Neural progenitor cell (in vitro differentiated cells): ENCODE results near the gene SREBF2. TPM values are rescaled to one million over a fixed set of nuclear protein-coding genes. Genes with fewer than 3 reads are reported as not detected.
"Not testable (repeated sequence)": the region's sequence is repeated elsewhere in the genome, so short reads cannot be mapped to it uniquely, and the experiment has no call there.

ENCODE experiments used
- DNase-seq: peaks from one replicate; pipeline ENCODE4 v3.0.0-alpha.2; 2016; ENCODE audit warnings: low spot score
- H2AFZ ChIP-seq: fragments of 200-600 bp; sonication (generic); replicated peaks from 2 replicates; pipeline ENCODE4 v1.6.1; 2016; ENCODE audit warnings: antibody characterized with exemption
- H3F3A ChIP-seq: fragments of 200-600 bp; sonication (generic); 2 replicates; pipeline ENCODE4 v1.6.1; 2016; ENCODE audit warnings: antibody characterized with exemption, low read depth
- H3K27ac ChIP-seq: fragments of 200-600 bp; sonication (generic); 2 replicates; pipeline ENCODE4 v1.5.1; 2016; ENCODE audit warnings: mild to moderate bottlenecking
- H3K27me3 ChIP-seq: fragments of 200-600 bp; sonication (generic); 2 replicates; pipeline ENCODE4 v1.6.1; 2016; ENCODE audit warnings: mild to moderate bottlenecking, moderate library complexity
- H3K36me3 ChIP-seq: fragments of 200-600 bp; sonication (generic); 2 replicates; pipeline ENCODE4 v1.5.1; 2016
- H3K4me1 ChIP-seq: fragments of 200-600 bp; sonication (generic); 2 replicates; pipeline ENCODE4 v1.6.1; 2016; ENCODE audit warnings: mixed run types
- H3K4me2 ChIP-seq: fragments of 200-600 bp; sonication (generic); 2 replicates; pipeline ENCODE4 v1.6.1; 2016
- H3K4me3 ChIP-seq: fragments of 200-600 bp; sonication (generic); 2 replicates; pipeline ENCODE4 v1.5.1; 2016
- H3K79me2 ChIP-seq: fragments of 200-600 bp; sonication (generic); 2 replicates; pipeline ENCODE4 v1.6.1; 2016; ENCODE audit warnings: low read depth
- H3K9ac ChIP-seq: fragments of 200-600 bp; sonication (generic); 2 replicates; pipeline ENCODE4 v1.6.1; 2016
- H3K9me3 ChIP-seq: fragments of 200-600 bp; sonication (generic); 2 replicates; pipeline ENCODE4 v1.5.1; 2016; ENCODE audit warnings: low read depth
- H4K20me1 ChIP-seq: fragments of 200-600 bp; sonication (generic); 2 replicates; pipeline ENCODE4 v1.6.1; 2016; ENCODE audit warnings: low read depth
- H3K27ac Mint-ChIP-seq: 3 replicates; pipeline ENCODE4 v1.8.0; 2021; ENCODE audit warnings: mixed read lengths
- H3K27me3 Mint-ChIP-seq: 2 replicates; pipeline ENCODE4 v1.8.0; 2022; ENCODE audit warnings: low read depth, mild to moderate bottlenecking, inconsistent platforms, moderate library complexity, mixed read lengths; ENCODE audit not compliant: insufficient read depth
- H3K36me3 Mint-ChIP-seq: 3 replicates; pipeline ENCODE4 v1.8.0; 2021; ENCODE audit warnings: mixed read lengths
- H3K4me1 Mint-ChIP-seq: 3 replicates; pipeline ENCODE4 v1.8.0; 2021; ENCODE audit warnings: mixed read lengths
- H3K4me3 Mint-ChIP-seq: 3 replicates; pipeline ENCODE4 v1.8.0; 2021; ENCODE audit warnings: mild to moderate bottlenecking, moderate library complexity, mixed read lengths
- H3K9me3 Mint-ChIP-seq: 3 replicates; pipeline ENCODE4 v1.8.0; 2020; ENCODE audit warnings: mixed read lengths
- CTCF ChIP-seq: fragments of 200-600 bp; sonication (generic); IDR thresholded peaks from 2 replicates; pipeline ENCODE4 v1.5.1; 2017; ENCODE audit warnings: antibody characterized with exemption, mild to moderate bottlenecking
- EZH2 ChIP-seq: fragments of 200-600 bp; sonication (generic); IDR thresholded peaks from 2 replicates; pipeline ENCODE4 v1.6.1; 2017; ENCODE audit warnings: antibody characterized with exemption, mild to moderate bottlenecking, moderate library complexity
- EZH2phosphoT487 ChIP-seq: fragments of 200-600 bp; sonication (generic); IDR thresholded peaks from 2 replicates; pipeline ENCODE4 v1.6.1; 2017; ENCODE audit warnings: antibody characterized with exemption
- total RNA-seq: library from RNA; depleted of rRNA; stranded (reverse); fragments of >200 nt; gene quantifications from 2 replicates; pipeline ENCODE4 v1.2.3, GENCODE V29; 2015; ENCODE audit warnings: low replicate concordance

The SREBF2 gene
- total RNA-seq, 1 donor from 2014 or later, result 64.0 TPM

GRCh38 chr22:41834005-41834944 is 1.4 kb downstream of the SREBF2 start:
- Histone ChIP-seq H2AFZ (no peak overlapping the region), H3K36me3 (peaks cover 9% of the 10 kb centered on the region), H4K20me1 (peaks cover 46% of the 10 kb centered on the region), H3K79me2 (peaks cover 67% of the 10 kb centered on the region), H3K4me1 (peaks cover 22% of the 10 kb centered on the region), H3K9me3 (no peaks in the 10 kb centered on the region), H3K27me3 (no peaks in the 10 kb centered on the region), H3K27ac (peak overlapping the region; percentile 100), H3K4me2 (peak overlapping the region; percentile 95), H3F3A (peaks cover 17% of the 10 kb centered on the region), H3K4me3 (peak overlapping the region; percentile 83), H3K9ac (peak overlapping the region; percentile 91)
- H3K9me3 Mint-ChIP-seq, result no peaks in the 10 kb centered on the region
- no peak for TF ChIP-seq CTCF
- H3K4me1 Mint-ChIP-seq, result peaks cover 55% of the 10 kb centered on the region
- H3K27ac Mint-ChIP-seq, result peak overlapping the region; percentile 95
- H3K4me3 Mint-ChIP-seq, result peak overlapping the region; percentile 96
- peaks cover 6% of the 10 kb centered on the region for H3K27me3 Mint-ChIP-seq
- no peak for DNase-seq
- H3K36me3 Mint-ChIP-seq, result peaks cover 38% of the 10 kb centered on the region

GRCh38 chr22:41835462-41835861 is 2.6 kb downstream of the SREBF2 start:
- H3K27me3 ChIP-seq, H3K4me3 ChIP-seq, H3K9me3 ChIP-seq, H3K27me3 Mint-ChIP-seq, DNase-seq, H3K27ac ChIP-seq, H3K9ac ChIP-seq, H3K9me3 Mint-ChIP-seq, H2AFZ ChIP-seq, H3K36me3 ChIP-seq, H3K27ac Mint-ChIP-seq: not testable (repeated sequence)
- H4K20me1 ChIP-seq, result peaks cover 58% of the 10 kb centered on the region
- H3K36me3 Mint-ChIP-seq, result peaks cover 45% of the 10 kb centered on the region
- peaks cover 53% of the 10 kb centered on the region for H3K4me1 Mint-ChIP-seq
- H3F3A ChIP-seq, result peaks cover 21% of the 10 kb centered on the region
- peaks cover 27% of the 10 kb centered on the region for H3K4me1 ChIP-seq
- peaks cover 79% of the 10 kb centered on the region for H3K79me2 ChIP-seq
- H3K4me2 ChIP-seq, result peak overlapping the region; percentile 95
- H3K4me3 Mint-ChIP-seq, result peak overlapping the region; percentile 65

- H3K4me3 Mint-ChIP-seq, result peak overlapping the region; percentile 65
- no peaks in the 10 kb centered on the region for H3K9me3 Mint-ChIP-seq
- no peak for TF ChIP-seq EZH2phosphoT487
- TF ChIP-seq CTCF, result no peak
- no peak for TF ChIP-seq EZH2
These were observed 3.6 kb downstream of the SREBF2 start for GRCh38 chr22:41836551-41836950.

More at GRCh38 chr22:41836551-41836950, 3.6 kb downstream of the SREBF2 start:
- Histone ChIP-seq H3K27me3 (no peaks in the 10 kb centered on the region), H3K79me2 (peaks cover 88% of the 10 kb centered on the region), H4K20me1 (peaks cover 69% of the 10 kb centered on the region), H3K9me3 (no peaks in the 10 kb centered on the region), H2AFZ (no peak overlapping the region), H3K9ac (no peak overlapping the region), H3K4me1 (peaks cover 27% of the 10 kb centered on the region), H3F3A (peaks cover 18% of the 10 kb centered on the region), H3K4me3 (no peak overlapping the region), H3K27ac (no peak overlapping the region), H3K36me3 (peaks cover 9% of the 10 kb centered on the region), H3K4me2 (no peak overlapping the region)
- Mint-ChIP-seq H3K27ac (peak overlapping the region; percentile 69), H3K36me3 (peaks cover 53% of the 10 kb centered on the region), H3K4me1 (peaks cover 47% of the 10 kb centered on the region), H3K27me3 (peaks cover 4% of the 10 kb centered on the region)
- no peak for DNase-seq
